ENCODE data around the gene INTS1.
"Not testable (repeated sequence)": the region's sequence is repeated elsewhere in the genome, so short reads cannot be mapped to it uniquely, and the experiment has no call there.

DNA sequence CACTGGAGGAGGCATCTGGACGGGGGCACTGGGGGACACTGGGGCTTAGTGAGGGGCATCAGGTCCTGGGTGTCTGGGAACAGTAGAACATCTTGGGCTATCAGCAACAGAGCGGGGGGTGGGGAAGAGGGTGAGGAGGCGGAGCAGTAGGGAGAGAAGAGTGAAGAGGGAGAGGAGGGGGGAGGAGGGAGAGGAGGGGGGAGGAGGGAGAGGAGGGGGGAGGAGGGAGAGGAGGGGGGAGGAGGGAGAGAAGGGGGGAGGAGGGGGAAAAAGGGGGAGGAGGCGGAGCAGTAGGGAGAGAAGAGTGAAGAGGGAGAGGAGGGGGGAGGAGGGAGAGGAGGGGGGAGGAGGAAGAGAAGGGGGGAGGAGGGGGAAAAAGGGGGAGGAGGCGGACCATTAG, 58.2 kb downstream of the INTS1 start:
- TF ChIP-seq, protein P1, sequence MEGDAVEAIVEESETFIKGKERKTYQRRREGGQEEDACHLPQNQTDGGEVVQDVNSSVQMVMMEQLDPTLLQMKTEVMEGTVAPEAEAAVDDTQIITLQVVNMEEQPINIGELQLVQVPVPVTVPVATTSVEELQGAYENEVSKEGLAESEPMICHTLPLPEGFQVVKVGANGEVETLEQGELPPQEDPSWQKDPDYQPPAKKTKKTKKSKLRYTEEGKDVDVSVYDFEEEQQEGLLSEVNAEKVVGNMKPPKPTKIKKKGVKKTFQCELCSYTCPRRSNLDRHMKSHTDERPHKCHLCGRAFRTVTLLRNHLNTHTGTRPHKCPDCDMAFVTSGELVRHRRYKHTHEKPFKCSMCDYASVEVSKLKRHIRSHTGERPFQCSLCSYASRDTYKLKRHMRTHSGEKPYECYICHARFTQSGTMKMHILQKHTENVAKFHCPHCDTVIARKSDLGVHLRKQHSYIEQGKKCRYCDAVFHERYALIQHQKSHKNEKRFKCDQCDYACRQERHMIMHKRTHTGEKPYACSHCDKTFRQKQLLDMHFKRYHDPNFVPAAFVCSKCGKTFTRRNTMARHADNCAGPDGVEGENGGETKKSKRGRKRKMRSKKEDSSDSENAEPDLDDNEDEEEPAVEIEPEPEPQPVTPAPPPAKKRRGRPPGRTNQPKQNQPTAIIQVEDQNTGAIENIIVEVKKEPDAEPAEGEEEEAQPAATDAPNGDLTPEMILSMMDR (IDR thresholded peaks at IDR 0.05): not testable (repeated sequence)
- TF ChIP-seq POLR2A (IDR thresholded peaks at IDR 0.05): not testable (repeated sequence)
